Retinal pigment epithelial cell (primary cell): Measurements from ENCODE around the gene LEPROT.

ENCODE experiments used
- DNase-seq: peaks from one replicate; pipeline ENCODE4 v3.0.0-alpha.2; 2010; ENCODE audit warnings: low read depth
- H3K4me3 ChIP-seq: 2 replicates; pipeline ENCODE4 v1.5.1; 2011; ENCODE audit warnings: mild to moderate bottlenecking, low read length, control low read depth, moderate library complexity
- CTCF ChIP-seq: conservative IDR thresholded peaks from 2 replicates; pipeline ENCODE4 v1.5.1; 2011; ENCODE audit warnings: low read depth, low read length, control low read depth, inconsistent platforms

LEPROT gene

DNA sequence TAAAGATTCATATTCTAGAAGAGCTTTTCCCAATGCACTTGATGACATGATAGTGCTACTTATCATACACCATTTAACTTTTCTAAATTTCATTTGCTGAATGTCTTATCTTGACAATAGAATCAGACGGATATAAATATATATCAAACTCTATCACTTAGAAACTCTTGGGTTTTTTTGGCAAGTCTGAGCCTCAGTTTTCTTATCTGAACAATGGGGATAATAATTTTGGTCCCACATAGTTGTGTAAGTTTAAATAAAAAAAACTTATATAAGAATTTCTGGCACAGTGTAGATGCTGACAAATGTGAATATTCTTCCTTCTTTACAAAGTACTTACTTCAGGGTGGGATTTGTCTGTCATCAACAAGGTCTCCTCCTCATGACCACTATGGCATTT, 21.5 kb upstream of the LEPROT start:
- no peak overlapping the region for H3K4me3 ChIP-seq
- TF ChIP-seq CTCF = no peak
- DNase-seq = no peak

DNA sequence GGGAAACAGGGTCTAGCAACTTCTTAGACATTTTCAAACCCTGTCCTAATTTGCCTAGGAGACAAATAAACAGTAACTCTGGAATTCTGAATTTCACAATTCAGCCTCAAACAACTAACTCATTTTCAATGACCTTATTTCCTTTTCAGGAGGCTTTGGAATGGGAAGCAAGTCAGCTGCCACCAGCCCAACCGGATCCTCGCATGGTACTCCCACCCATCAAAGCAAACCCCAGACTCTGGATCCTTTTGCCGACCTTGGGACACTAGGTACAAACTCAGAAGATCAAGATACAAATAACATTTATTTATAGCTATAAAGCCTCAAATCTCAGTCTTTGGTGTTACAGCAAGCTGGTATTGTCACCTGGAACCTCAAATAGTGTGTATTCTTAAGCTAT, 18.9 kb upstream of the LEPROT start:
- DNase-seq = no peak
- no peak overlapping the region for H3K4me3 ChIP-seq
- TF ChIP-seq CTCF = no peak

DNA sequence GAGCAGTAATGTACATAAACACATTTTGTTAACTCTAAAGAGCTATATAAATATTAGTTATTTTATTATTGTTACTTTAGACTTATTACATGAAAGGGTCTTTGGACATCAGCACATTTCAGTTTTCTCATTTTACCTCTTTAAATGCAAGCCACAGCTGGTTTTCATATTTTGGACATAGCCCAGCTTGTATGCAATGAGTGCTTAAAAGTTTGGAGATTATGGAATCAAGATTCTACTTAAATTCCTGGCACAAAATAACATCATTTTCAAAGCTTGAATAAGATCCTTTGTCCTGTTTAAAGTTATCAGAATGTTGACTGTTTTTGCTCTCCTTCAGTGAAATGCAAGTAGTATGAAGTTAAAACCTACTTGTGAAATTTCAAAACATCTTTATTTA, 15.5 kb upstream of the LEPROT start:
- DNase-seq = no peak
- no peak for TF ChIP-seq CTCF
- H3K4me3 ChIP-seq = no peak overlapping the region

DNA sequence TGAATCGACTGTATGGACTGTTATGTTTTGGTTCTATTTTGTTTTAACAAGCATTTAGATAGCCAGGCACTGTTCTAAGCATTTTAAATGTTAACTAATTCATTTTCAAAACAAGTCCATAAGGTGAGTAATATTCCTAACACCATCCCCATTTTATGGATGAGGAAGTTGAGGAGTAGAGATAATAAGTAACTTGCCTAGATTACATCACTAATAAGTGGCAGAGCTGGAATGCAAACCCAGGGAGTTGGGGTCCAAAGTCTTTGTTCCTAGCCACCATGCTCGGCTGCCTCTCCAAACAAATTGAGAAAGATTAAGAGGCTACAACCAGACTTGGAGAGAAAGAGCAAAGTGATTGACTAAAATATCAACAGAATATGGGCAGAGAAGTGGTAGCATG, 12.6 kb upstream of the LEPROT start:
- TF ChIP-seq CTCF = no peak
- no peak for DNase-seq
- no peak overlapping the region for H3K4me3 ChIP-seq

DNA sequence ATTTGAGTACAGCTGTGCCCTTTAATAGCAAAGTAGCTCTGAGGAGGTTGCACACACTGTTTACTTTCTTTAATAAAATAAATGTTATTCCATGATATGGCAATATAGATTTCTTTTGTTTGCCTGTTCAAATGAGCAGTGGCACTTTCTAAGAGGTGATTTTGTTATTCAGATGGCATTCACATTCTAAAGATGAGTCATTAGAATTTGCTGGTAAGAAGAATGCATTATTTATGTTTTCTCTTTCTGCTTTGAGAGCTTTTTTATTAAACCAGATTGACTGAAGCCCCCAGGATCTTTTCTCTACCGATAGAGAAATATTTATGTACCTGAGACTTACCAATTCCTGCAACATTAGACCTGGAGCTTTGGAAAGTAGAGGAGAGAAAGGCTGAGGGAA, 11.2 kb upstream of the LEPROT start:
- DNase-seq = no peak
- no peak for TF ChIP-seq CTCF
- no peak overlapping the region for H3K4me3 ChIP-seq

- DNase-seq = no peak
- TF ChIP-seq CTCF = no peak
- no peak overlapping the region for H3K4me3 ChIP-seq
These were observed 10.6 kb upstream of the LEPROT start for GRCh38 chr1:65409816-65410326.

DNA sequence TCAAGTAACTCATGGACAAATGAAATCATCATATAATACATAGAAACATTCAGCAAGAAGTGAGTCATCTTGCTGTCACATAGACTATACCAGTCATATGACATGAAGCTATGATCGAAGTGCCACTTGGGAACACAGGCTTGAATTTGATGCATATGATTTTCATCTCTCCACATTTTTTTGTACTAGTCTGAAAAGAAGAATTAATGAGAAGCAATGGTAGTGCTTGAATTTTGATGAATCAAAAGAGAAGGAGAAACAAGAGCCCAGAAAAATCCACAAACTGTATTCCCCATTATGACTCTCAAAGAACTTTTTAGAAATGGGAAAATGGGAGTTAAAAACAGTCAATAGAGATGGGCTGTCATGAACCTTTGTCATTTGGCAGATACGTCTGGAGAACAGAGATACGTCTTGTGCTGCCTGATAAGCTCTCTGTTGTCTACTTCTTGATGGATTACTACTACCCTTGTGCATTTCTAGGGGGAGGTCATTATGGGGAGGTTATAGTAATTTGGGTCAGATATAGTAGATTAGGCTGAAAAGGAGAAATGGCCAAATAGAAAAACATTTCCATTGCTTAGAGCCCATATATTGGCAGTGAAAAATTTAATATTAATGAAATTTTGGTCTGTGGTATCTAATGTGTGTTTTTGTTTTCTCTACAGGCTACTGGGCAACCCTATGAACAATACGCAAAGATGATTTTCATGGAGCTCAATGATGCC, 8.0 kb upstream of the LEPROT start:
- TF ChIP-seq CTCF = no peak
- no peak for DNase-seq
- H3K4me3 ChIP-seq = no peak overlapping the region
